ENCODE results near the gene H6PD. TPM values are rescaled to one million over a fixed set of nuclear protein-coding genes. Genes with fewer than 3 reads are reported as not detected.

The H6PD gene
- total and polyA plus RNA-seq, 8 donors = 8.7 to 34.2 (median 16.1) TPM

DNA sequence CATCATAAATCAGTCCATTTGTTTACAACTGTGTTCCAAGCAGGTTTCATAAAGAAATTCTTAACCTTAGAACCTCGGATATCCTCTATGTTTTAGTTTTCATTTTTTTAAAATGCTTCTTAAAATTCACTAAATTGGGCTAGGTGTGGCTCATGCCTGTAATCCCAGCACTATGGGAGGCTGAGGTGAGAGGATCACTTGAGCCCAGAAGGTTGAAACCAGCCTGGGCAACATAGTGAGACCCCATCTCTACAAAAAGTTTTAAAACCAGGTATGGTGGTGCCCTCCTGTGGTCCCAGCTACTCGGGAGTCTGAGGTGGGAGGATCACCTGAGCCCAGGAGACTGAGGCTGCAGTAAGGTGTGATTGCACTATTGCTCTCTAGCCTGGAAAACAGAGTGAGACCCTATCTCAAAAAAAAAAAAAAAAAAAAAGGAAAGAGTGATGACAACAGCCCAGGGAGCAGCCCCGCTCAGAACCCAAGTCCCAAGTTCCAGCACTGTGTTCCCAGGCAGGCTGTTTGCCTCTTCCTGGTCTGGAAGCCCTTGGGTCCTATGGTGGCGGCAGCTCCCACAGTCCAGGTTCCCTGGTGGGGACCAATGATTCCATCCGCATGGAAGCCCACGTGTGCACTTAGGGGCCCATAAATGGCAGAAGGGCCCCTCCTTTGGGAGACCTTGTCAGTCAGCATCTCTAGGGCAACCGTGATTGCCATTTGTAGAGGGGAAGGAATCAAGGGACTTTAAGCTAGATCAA is 33.4 kb downstream of the H6PD start:
- ATAC-seq (no peak), DNase-seq (no peak), FAIRE-seq (no peak)
- peaks cover 0 to 33% (median 5%) of the 10 kb centered on the region in 3 donors for H3K36me3 ChIP-seq
- intact Hi-C loops (cut with DNase I) = loop anchor here in 1 of 3 donors (10.0 kb wide), 1 partner anchor 227 kb away; no protein-coding TSS in a partner anchor
- no peak overlapping the region for H3K4me3 ChIP-seq
- H3K27ac ChIP-seq = no peak overlapping the region
- no peaks in the 10 kb centered on the region for H3K27me3 ChIP-seq
- no peaks in the 10 kb centered on the region for H3K4me1 ChIP-seq
- WGBS, 2 donors = 87 to 89% methylated on average over 7 of the region's 7 CpGs
- TF ChIP-seq CTCF (IDR thresholded peaks at IDR 0.05) = no peak
- H3K9me3 ChIP-seq = no peaks in the 10 kb centered on the region

GRCh38 chr1:9269078-9269501 is 34.5 kb downstream of the H6PD start:
- FAIRE-seq = no peak
- Histone ChIP-seq H3K4me1 (no peaks in the 10 kb centered on the region), H3K36me3 (peaks cover 0 to 23% (median 4%) of the 10 kb centered on the region in 3 donors), H3K27ac (no peak overlapping the region), H3K27me3 (no peaks in the 10 kb centered on the region), H3K4me3 (no peak overlapping the region), H3K9me3 (no peaks in the 10 kb centered on the region)
- ATAC-seq = no peak
- WGBS, 2 donors = 90 to 91% methylated on average over 17 of the region's 17 CpGs
- intact Hi-C loops (cut with DNase I) = loop anchor here in 1 of 3 donors (10.0 kb wide), 1 partner anchor 226 kb away; no protein-coding TSS in a partner anchor
- DNase-seq = no peak
- no peak for TF ChIP-seq CTCF (IDR thresholded peaks at IDR 0.05)

GRCh38 chr1:9269721-9270120 is 35.1 kb downstream of the H6PD start:
- Histone ChIP-seq H3K36me3 (peaks cover 0 to 17% (median 0%) of the 10 kb centered on the region in 3 donors), H3K27me3 (no peaks in the 10 kb centered on the region), H3K27ac (no peak overlapping the region), H3K4me3 (no peak overlapping the region), H3K4me1 (no peaks in the 10 kb centered on the region), H3K9me3 (no peaks in the 10 kb centered on the region)
- intact Hi-C loops (cut with DNase I) = loop anchor here in 1 of 3 donors (10.0 kb wide), 1 partner anchor 225 kb away; no protein-coding TSS in a partner anchor
- TF ChIP-seq CTCF (IDR thresholded peaks at IDR 0.05) = no peak
- ATAC-seq (no peak), FAIRE-seq (no peak), DNase-seq (no peak)
- WGBS, 2 donors = 86 to 89% methylated on average over 12 of the region's 12 CpGs

- WGBS, 2 donors = 85 to 91% methylated on average over 15 of the region's 15 CpGs
- intact Hi-C loops (cut with DNase I) = no loop called here
- no peak overlapping the region for H3K27ac ChIP-seq
Measured at GRCh38 chr1:9270290-9270883, 35.8 kb downstream of the H6PD start.

More at GRCh38 chr1:9270290-9270883, 35.8 kb downstream of the H6PD start:
- Histone ChIP-seq H3K27me3 (no peaks in the 10 kb centered on the region), H3K36me3 (peaks cover 0 to 10% (median 0%) of the 10 kb centered on the region in 3 donors), H3K4me1 (no peaks in the 10 kb centered on the region), H3K4me3 (no peak overlapping the region), H3K9me3 (no peaks in the 10 kb centered on the region)
- ATAC-seq (no peak), FAIRE-seq (no peak), DNase-seq (no peak)
- no peak for TF ChIP-seq CTCF (IDR thresholded peaks at IDR 0.05)
